Measurements from ENCODE around the gene TPST1. TPM values are rescaled to one million over a fixed set of nuclear protein-coding genes. Genes with fewer than 3 reads are reported as not detected.

The TPST1 gene
- total RNA-seq, 1 donor from 2014 or later, result 30.0 TPM

DNA sequence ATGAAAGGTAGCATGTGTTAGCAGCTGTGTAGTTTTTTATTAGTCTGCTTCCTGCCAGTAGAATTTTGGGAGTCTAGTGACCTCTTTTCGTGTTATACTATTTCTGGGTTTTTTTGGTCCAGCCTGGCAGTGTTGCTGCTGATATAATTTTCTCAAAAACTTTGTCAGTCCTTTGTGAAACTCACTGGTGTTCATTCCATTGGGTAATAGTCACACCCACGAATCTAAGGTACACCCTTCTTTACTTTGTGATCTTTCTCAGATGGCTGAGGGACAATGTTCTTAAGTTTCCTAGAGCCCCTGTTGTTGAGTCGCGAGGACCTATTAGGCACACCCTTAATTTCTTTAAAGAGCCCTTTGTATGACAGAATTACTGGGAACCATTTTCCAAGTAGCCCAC is 52.3 kb downstream of the TPST1 start:
- H3K27ac Mint-ChIP-seq (ENCODE audit: unreplicated experiment), result no peak overlapping the region
- no peaks in the 10 kb centered on the region for H3K27me3 Mint-ChIP-seq (ENCODE audit: low read depth)
- H3K36me3 Mint-ChIP-seq (ENCODE audit: low read depth), result no peaks in the 10 kb centered on the region
- no peak for DNase-seq (ENCODE audit: low spot score)
- peaks cover 30% of the 10 kb centered on the region for H3K4me1 Mint-ChIP-seq (ENCODE audit: low read depth)
- H3K9me3 Mint-ChIP-seq (ENCODE audit: low read depth), result no peaks in the 10 kb centered on the region
- H3K4me3 Mint-ChIP-seq (ENCODE audit: unreplicated experiment), result no peak overlapping the region
- no peak for TF ChIP-seq CTCF (IDR thresholded peaks at IDR 0.05)

DNA sequence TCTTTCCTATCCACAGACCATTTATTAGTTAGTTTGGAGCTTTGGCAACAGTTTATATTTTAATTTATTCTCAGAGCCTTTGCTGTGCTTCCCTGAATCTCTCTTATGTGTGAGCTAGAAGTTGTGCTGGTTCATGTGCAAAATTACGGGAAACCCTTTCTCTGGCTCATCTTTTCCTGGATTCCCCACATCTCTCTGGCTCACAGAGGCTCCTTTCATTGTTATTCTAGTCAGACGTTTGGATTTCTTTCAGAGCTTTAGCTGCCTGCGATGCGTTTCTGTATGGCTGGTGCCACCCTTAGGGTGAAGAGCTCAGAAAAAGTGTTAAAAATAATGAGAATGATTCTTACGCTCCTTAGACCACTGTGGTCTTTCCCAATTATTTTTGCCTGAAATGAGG is 53.3 kb downstream of the TPST1 start:
- H3K27me3 Mint-ChIP-seq (ENCODE audit: low read depth), result no peaks in the 10 kb centered on the region
- peak overlapping the region; percentile 72 for H3K27ac Mint-ChIP-seq (ENCODE audit: unreplicated experiment)
- peaks cover under 1% of the 10 kb centered on the region for H3K36me3 Mint-ChIP-seq (ENCODE audit: low read depth)
- H3K9me3 Mint-ChIP-seq (ENCODE audit: low read depth), result peaks cover 1% of the 10 kb centered on the region
- DNase-seq (ENCODE audit: low spot score), result no peak
- TF ChIP-seq CTCF (IDR thresholded peaks at IDR 0.05), result no peak
- no peak overlapping the region for H3K4me3 Mint-ChIP-seq (ENCODE audit: unreplicated experiment)
- peaks cover 30% of the 10 kb centered on the region for H3K4me1 Mint-ChIP-seq (ENCODE audit: low read depth)

- Mint-ChIP-seq H3K4me1 (ENCODE audit: low read depth) (peaks cover 29% of the 10 kb centered on the region), H3K27me3 (ENCODE audit: low read depth) (no peaks in the 10 kb centered on the region), H3K36me3 (ENCODE audit: low read depth) (peaks cover 16% of the 10 kb centered on the region), H3K27ac (ENCODE audit: unreplicated experiment) (no peak overlapping the region), H3K4me3 (ENCODE audit: unreplicated experiment) (no peak overlapping the region), H3K9me3 (ENCODE audit: low read depth) (peaks cover 25% of the 10 kb centered on the region)
- DNase-seq (ENCODE audit: low spot score), result no peak
- TF ChIP-seq CTCF (IDR thresholded peaks at IDR 0.05), result no peak
Measured at GRCh38 chr7:66261941-66262340, 56.8 kb downstream of the TPST1 start.

GRCh38 chr7:66263936-66264335 is 58.8 kb downstream of the TPST1 start:
- Mint-ChIP-seq H3K4me1 (ENCODE audit: low read depth) (peaks cover 30% of the 10 kb centered on the region), H3K36me3 (ENCODE audit: low read depth) (peaks cover 16% of the 10 kb centered on the region), H3K4me3 (ENCODE audit: unreplicated experiment) (no peak overlapping the region), H3K27ac (ENCODE audit: unreplicated experiment) (no peak overlapping the region), H3K9me3 (ENCODE audit: low read depth) (peaks cover 25% of the 10 kb centered on the region), H3K27me3 (ENCODE audit: low read depth) (no peaks in the 10 kb centered on the region)
- TF ChIP-seq CTCF (IDR thresholded peaks at IDR 0.05), result no peak
- no peak for DNase-seq (ENCODE audit: low spot score)

- Mint-ChIP-seq H3K27ac (ENCODE audit: unreplicated experiment) (no peak overlapping the region), H3K27me3 (ENCODE audit: low read depth) (no peaks in the 10 kb centered on the region), H3K4me1 (ENCODE audit: low read depth) (peaks cover 31% of the 10 kb centered on the region), H3K36me3 (ENCODE audit: low read depth) (peaks cover 16% of the 10 kb centered on the region), H3K9me3 (ENCODE audit: low read depth) (peaks cover 25% of the 10 kb centered on the region), H3K4me3 (ENCODE audit: unreplicated experiment) (no peak overlapping the region)
- no peak for TF ChIP-seq CTCF (IDR thresholded peaks at IDR 0.05)
- no peak for DNase-seq (ENCODE audit: low spot score)
Measured at GRCh38 chr7:66265566-66265965, 60.4 kb downstream of the TPST1 start.

Data from chondrocyte (in vitro differentiated cells).